ENCODE data around the gene RAB3IL1.
"Not testable (repeated sequence)": the region's sequence is repeated elsewhere in the genome, so short reads cannot be mapped to it uniquely, and the experiment has no call there.

Gene RAB3IL1

GRCh38 chr11:61917334-61918109, at the start of gene RAB3IL1:
Gene RAB3IL1, minus strand, starts transcription at chr11:61917566. Its CDS starts 199 bp downstream, at chr11:61917367.
- no peak for DNase-seq

DNA sequence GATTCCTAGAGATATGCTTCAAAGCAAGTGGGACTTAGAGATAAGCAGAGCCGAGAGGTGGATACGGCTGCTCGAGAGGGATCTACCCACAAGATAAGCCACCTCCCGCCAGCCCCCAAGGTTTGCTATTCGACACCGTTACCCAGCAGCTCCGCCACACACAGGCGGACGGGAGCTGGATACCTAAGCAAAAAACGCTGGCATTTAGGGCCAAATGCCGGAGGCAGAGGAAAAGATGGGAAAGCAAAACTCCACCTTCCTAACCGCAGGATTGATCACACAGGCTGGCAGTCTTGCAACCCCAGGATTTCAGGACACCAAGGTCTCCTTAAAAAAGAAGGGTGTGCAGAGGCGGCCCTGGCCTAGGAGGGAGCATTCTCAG, 49.4 kb upstream of the RAB3IL1 start:
- no peak for DNase-seq

- not testable (repeated sequence) for DNase-seq
Measured at GRCh38 chr11:61964666-61965271, 47.4 kb upstream of the RAB3IL1 start.

GRCh38 chr11:61964058-61964665, 46.8 kb upstream of the RAB3IL1 start:
- no peak for DNase-seq

GRCh38 chr11:61963282-61964057, 46.1 kb upstream of the RAB3IL1 start:
- DNase-seq: no peak

DNA sequence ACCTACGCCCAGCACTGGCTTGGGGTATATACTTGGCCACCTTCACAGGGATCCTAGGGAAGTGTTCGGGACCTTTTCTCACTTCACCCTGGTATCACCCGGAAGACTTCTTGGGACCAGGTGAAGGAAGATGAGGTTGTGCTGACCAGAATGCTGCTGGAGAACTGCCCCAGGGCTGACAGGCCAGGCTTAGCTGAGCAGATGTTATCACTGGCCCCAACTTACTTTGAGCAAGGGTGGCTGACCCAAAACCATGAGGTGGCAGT, 45.6 kb upstream of the RAB3IL1 start:
- no peak for DNase-seq

DNA sequence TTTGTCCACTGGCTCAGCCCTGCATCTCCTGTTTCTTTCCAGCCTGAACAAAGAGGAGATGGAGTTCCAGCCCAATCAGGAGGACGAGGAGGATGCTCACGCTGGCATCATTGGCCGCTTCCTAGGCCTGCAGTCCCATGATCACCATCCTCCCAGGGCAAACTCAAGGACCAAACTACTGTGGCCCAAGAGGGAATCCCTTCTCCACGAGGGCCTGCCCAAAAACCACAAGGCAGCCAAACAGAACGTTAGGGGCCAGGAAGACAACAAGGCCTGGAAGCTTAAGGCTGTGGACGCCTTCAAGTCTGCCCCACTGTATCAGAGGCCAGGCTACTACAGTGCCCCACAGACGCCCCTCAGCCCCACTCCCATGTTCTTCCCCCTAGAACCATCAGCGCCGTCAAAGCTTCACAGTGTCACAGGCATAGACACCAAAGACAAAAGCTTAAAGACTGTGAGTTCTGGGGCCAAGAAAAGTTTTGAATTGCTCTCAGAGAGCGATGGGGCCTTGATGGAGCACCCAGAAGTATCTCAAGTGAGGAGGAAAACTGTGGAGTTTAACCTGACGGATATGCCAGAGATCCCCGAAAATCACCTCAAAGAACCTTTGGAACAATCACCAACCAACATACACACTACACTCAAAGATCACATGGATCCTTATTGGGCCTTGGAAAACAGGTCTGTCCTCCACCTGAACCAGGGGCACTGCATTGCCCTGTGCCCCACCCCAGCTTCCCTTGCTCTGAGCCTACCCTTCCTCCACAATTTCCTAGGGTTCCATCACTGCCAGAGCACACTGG, 45.0 kb upstream of the RAB3IL1 start:
- DNase-seq: no peak

DNA sequence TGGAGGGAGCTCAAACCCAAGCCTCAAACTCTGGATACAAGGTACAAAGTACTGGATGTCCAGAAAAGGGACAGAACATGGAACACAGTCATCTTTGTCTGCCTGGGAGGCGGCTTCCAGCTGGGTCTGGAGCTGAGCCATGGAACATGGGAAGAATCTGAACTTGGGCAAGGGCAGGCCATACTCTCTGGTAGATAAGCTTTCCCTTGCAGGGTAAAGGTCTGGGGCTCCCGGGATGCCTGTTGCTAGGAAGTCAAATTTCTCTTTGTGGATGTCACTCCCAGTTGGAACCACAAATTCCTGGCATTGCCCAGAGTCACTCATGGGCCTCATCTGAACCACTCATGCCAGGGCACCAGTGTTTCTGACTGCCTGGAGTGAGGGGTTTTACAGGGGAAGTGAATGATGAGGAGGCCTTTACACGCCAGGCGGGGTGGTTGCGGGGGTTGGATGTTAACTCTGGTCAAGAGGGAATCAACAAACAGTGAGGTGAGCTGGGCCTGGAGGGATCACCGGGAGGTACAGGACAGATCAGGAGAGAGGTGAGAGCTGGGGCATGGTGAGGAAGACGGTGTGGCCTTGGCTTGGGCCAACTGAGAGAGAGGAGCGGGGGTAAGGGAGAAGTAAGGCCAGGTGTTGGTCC, 44.3 kb upstream of the RAB3IL1 start:
- DNase-seq: no peak

- no peak for DNase-seq
Measured at GRCh38 chr11:61960532-61960931, 43.2 kb upstream of the RAB3IL1 start.

GRCh38 chr11:61959678-61960077, 42.3 kb upstream of the RAB3IL1 start:
- no peak for DNase-seq

DNA sequence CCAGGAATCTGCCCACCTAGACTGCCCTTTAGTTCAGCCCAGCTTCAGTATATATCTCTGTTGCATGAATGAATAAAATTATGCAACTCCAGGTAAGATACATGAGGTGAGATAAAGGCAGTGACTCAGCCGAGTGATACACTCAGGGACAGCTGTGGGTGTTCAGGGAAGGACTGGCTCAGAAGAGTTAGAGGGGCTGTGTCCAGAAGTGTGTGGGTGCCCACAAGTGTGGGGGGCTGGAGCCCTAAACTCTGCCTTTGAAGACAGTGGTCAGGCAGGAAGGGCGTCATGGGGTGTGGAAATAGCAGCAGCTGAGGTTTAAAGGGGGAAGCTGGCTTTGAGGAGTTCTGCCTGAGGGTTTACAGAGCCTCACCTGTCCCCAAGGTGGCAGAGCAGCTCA, 41.7 kb upstream of the RAB3IL1 start:
- no peak for DNase-seq

DNA sequence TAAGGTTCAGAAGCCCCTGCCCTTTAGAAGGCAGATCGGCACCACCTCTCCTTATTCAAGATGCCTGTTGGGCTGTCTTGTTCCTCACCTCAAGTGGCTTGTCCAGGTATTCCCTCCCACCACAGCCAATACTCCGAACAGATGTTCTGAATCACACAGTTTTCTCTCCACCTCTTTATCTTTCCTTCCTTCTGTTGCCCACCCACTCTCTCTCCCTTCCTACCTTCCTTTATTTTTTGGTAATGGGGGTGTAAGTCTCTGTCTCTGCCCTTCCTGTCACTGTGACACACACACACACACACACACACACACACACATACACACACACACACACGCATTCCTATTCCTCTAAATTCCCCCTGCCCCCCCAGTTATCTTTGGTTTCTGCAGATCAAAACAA, 41.2 kb upstream of the RAB3IL1 start:
- DNase-seq: no peak

DNA sequence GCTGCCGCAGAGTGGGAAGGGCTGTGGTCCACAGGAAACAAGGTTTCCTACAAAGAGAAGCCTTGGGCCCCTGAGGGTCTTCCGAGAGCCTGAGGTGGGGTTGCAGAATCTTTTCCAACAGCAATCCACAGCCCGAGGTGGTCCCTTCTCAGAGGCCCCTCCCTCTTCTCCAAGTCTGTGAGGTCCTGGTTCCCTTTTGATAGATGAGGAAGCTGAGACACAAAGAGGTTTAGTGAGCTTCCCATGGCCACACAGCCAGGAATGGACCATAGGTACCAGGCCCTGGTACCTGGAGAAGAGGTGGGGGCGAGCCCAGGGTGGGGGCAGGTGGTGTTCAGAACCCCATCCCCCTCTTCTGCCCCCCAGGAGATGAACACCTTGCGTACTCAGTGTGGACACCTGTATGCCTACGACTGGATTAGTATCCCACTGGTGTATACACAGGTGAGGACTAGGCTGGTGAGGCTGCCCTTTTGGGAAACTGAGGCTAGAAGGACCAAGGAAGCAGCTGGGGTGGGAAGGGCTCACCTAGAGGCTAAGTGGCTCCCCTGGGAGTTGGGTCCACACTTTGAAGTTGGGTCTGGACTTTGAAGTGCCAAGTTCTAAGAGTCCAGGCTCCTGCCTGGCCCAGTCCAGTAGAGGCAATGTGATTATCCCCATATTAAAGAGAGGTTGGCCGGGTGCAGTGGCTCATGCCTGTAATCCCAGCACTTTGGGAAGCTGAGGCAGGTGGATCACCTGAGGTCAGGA, 39.8 kb upstream of the RAB3IL1 start:
- DNase-seq: no peak

DNA sequence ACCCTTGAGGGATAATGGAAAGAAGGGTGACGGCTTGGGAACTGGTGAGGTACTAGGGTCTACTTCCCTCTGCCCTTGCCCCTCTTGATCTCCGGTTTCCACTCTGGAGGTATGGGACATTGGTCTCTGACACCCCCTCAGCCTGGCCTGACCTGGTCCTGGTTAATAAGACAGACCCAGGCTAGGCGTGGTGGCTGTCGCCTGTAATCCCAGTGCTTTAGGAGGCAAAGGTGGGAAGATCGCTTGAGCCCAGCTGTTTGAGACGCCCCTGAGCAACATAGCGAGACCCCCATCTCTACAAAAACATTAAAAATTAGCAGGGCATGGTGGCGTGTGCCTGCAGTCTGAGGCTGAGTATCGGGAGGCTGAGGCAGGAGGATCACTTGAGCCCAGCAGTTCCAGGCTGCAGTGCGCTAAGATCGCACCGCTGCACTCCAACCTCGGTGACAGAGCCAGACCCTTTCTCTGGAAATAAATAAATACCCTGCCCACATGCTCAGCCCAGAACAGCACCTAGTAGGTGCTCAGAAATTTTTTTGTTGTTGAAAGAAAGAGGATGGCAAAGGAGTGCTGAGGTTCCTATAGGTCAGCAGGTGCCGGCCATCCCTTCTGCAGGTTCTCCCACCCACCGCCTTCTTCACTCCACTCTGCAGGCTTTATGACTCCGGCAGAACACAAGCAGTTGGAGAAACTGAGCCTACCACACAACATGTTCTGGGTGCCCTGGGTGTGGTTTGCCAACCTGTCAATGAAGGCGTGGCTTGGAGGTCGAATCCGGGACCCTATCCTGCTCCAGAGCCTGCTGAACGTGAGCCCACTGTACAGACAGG, 39.0 kb upstream of the RAB3IL1 start:
- no peak for DNase-seq

DNA sequence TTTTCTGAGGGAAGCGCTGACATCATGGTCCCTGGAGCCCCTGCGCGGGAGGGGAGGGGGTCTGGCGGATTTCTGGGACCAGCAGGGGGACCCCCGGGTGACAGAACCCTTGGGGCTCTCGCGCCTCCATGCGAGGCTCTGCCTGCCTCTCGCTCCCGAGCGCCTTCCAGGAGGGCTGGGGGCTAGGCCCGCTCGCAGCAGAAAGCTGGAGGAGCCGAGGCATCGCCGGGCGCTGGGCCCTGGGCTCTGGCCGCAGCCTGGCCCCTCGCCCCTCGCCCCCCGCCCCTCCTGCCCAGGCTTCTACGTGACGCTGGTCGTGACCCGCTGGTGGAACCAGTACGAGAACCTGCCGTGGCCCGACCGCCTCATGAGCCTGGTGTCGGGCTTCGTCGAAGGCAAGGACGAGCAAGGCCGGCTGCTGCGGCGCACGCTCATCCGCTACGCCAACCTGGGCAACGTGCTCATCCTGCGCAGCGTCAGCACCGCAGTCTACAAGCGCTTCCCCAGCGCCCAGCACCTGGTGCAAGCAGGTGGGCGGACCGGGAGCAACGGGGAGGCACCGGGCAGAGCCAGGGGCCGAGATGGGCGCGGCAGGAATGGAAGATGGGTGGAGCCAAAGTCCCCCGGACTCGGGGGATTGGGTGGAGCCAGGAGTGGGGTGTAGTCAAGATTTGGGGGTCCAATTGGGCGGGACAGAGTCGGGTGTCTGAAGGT, 38.2 kb upstream of the RAB3IL1 start:
- DNase-seq: no peak

DNA sequence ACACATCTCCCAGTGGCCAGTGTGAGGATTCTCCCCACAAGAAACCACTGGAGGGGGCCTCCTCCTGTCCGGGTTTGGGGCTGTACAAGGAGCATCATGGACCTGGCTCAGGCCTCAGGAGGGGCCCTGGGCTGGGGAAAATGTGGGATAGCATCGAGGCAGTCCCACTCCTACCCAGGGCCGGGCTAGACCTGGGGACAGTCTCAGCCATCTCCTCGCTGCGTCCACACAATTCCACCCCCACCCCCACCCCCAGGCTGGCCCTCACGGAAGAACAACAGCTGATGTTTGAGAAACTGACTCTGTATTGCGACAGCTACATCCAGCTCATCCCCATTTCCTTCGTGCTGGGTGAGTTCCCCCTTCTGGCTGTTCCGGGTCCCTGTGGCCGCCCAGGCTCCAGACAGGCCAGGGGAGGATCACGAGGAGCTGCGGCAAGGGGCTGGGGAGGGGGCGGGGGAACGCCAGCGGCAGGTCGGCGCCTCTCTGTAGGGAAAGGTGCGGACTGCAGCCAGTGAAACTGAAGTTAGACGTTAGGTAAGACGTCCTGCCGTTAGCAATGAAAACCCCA, 37.6 kb upstream of the RAB3IL1 start:
- DNase-seq: no peak

DNA sequence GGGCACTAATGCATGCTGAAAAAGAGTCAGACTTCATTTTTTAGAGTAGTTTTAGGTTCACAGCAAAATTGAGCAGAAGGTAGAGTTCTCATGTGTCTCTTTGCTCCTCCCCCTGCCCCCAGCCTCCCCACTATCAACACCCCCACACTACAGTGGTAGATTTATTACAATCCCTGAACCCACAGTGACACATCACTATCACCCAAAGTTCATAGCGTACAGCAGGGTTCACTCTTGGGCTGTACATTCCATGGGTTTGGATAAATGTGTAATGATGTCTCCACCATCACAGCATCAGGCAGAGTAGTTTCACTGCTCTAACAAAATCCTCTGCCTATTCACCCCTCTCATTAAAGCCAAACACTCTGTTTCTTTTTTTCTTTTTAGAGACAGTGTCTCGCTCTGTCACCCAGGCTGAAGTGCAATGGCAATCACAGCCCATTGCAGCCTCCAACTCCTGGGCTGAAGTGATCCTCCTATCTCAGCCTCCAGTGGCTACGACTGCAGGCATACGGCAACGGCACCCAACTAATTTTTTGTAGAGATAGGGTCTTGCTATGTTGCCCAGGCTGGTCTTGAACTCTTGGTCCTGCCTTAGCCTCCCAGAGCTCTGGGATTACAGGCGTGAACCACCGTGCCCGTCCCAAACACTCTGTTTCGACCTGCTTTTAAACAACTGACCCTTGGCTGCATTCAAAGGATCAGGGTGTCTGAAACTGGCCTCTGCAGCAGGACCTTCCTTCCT, 36.9 kb upstream of the RAB3IL1 start:
- DNase-seq: no peak

- not testable (repeated sequence) for DNase-seq
Measured at GRCh38 chr11:61953632-61954031, 36.3 kb upstream of the RAB3IL1 start.

DNA sequence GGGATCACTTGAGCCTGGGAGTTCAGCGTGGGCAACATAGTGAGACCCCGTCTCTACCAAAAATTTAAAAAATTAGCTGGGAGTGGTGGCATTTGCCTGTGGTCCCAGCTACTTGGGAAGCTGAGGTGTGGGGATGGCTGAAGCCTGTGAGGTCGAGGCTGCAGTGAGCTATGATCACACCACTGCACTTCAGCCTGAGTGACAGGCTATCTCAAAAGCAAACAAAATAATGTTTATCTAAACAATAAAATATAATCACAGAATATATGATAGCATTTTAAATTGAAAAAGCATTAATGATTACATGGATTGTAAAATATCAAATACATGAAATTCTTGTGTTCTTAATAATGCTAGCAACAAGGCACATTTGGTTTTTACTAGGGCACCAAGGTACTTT, 35.5 kb upstream of the RAB3IL1 start:
- DNase-seq: no peak

Data from NCI-H2081 treated with DMSO at 0.1 percent for 48 hours (cell line).